Panc1 (cell line): Measurements from ENCODE around the gene SRSF1. TPM values are rescaled to one million over a fixed set of nuclear protein-coding genes. Genes with fewer than 3 reads are reported as not detected.

ENCODE experiments used
- ATAC-seq: fragments of 200-7000 bp; cut with Tn5 transposase; 2 replicates; pipeline ENCODE4 v1.9.1; 2020; ENCODE audit warnings: mild to moderate bottlenecking, moderate library complexity
- BruUV-seq: library from RNA; stranded (reverse); fragments of 400-500 nt; replicated peaks from 2 replicates; lab custom pipeline; 2021; lab: Mats Ljungman, UMichigan
- CTCF ChIA-PET: fragments of 300-600 bp; sonication (Branson Sonifier 250); formaldehyde crosslinking; loops from one replicate; lab custom pipeline; 2022; ENCODE audit warnings: antibody characterized with exemption; lab: Charles Lee
- POLR2A ChIA-PET: fragments of 300-600 bp; sonication (Branson Sonifier 250); formaldehyde crosslinking; loops from one replicate; lab custom pipeline; 2022; ENCODE audit warnings: antibody characterized with exemption; lab: Charles Lee
- DNase-seq: peaks from one replicate; pipeline ENCODE4 v3.0.0-alpha.2; 2010; ENCODE audit warnings: low read depth, low spot score
- H3K27ac ChIP-seq: 2 replicates; pipeline ENCODE4 v1.5.1; 2011; ENCODE audit warnings: mild to moderate bottlenecking, low read length, inconsistent platforms
- H3K27me3 ChIP-seq: fragments of 200-500 bp; sonication (Bioruptor generic); 2 replicates; pipeline ENCODE4 v1.6.0; 2014; ENCODE audit warnings: low read length, inconsistent platforms; ENCODE audit not compliant: control insufficient read depth, insufficient read depth
- H3K36me3 ChIP-seq: fragments of 200-500 bp; sonication (Bioruptor generic); 2 replicates; pipeline ENCODE4 v1.5.1; 2014; ENCODE audit warnings: inconsistent platforms, mild to moderate bottlenecking, low read length, moderate library complexity; ENCODE audit not compliant: control insufficient read depth, insufficient read depth
- H3K4me1 ChIP-seq: 2 replicates; pipeline ENCODE4 v1.5.1; 2011; ENCODE audit warnings: inconsistent platforms, mild to moderate bottlenecking, low read length, moderate library complexity; ENCODE audit not compliant: control insufficient read depth, insufficient read depth
- H3K4me3 ChIP-seq, 2 experiments: 2 replicates each; pipeline ENCODE4 v1.5.1; 2011 to 2012; ENCODE audit warnings: low read depth in 2 of 2, low read length in 2 of 2, mild to moderate bottlenecking in 2 of 2, inconsistent platforms in 1 of 2, moderate library complexity in 1 of 2
- H3K9me3 ChIP-seq: fragments of 200-500 bp; sonication (Bioruptor generic); 2 replicates; pipeline ENCODE4 v1.5.1; 2014; ENCODE audit warnings: low read depth, mild to moderate bottlenecking, inconsistent platforms, low read length, moderate library complexity; ENCODE audit not compliant: control insufficient read depth, insufficient read depth
- CTCF ChIP-seq: fragments of 450-650 bp; IDR thresholded peaks from 2 replicates; pipeline ENCODE4 v1.5.1; 2017; ENCODE audit warnings: mild to moderate bottlenecking
- POLR2AphosphoS5 ChIP-seq: IDR thresholded peaks from 2 replicates; pipeline ENCODE4 v1.6.1; 2012; ENCODE audit warnings: mild to moderate bottlenecking, low read depth, low read length, moderate library complexity
- REST ChIP-seq, 2 experiments: IDR thresholded peaks; 2 replicates each; pipeline ENCODE4 v1.6.1; 2011 to 2012; ENCODE audit warnings: low read depth in 2 of 2, control low read depth in 1 of 2, low read length in 1 of 2, mild to moderate bottlenecking in 1 of 2, moderate library complexity in 1 of 2; ENCODE audit not compliant: insufficient read depth in 1 of 2
- SIN3A ChIP-seq: IDR thresholded peaks from 2 replicates; pipeline ENCODE4 v1.6.1; 2012; ENCODE audit warnings: low read depth, mild to moderate bottlenecking, low read length, moderate library complexity, borderline replicate concordance; ENCODE audit not compliant: insufficient read depth
- TCF7L2 ChIP-seq: IDR thresholded peaks from 2 replicates; pipeline ENCODE4 v1.6.1; 2011; ENCODE audit warnings: mild to moderate bottlenecking, low read depth, low read length, inconsistent platforms
- in situ Hi-C: cut with HindIII; loops from 2 replicates; pipeline ENCODE4 v1.10.0; 2016; ENCODE audit warnings: low sequenced_read_pairs, low pct_unique_long_range_greater_than_20kb
- intact Hi-C: fragments of 100-400 bp; cut with micrococcal nuclease; formaldehyde crosslinking; loops from one replicate; pipeline ENCODE4 v1.10.0; 2022; ENCODE audit not compliant: unreplicated experiment
- total RNA-seq: library from RNA; stranded (reverse); gene quantifications from one replicate; pipeline ENCODE4 v1.2.1, GENCODE V29; 2021; ENCODE audit not compliant: unreplicated experiment

SRSF1 gene
- total RNA-seq, 1 experiment from 2014 or later = 362 TPM

- no TSS peak for BruUV-seq
- ChIA-PET CTCF (no interaction called here), POLR2A (no interaction called here)
- Histone ChIP-seq H3K27ac (no peak overlapping the region), H3K9me3 (no peaks in the 10 kb centered on the region), H3K36me3 (no peaks in the 10 kb centered on the region), H3K4me3 (no peak overlapping the region), H3K4me1 (peaks cover 3% of the 10 kb centered on the region), H3K27me3 (no peaks in the 10 kb centered on the region)
- intact Hi-C loops = no loop called here
- in situ Hi-C loops = no loop called here
- no peak for ATAC-seq
- DNase-seq = no peak
- TF ChIP-seq CTCF (no peak), SIN3A (no peak), POLR2AphosphoS5 (no peak), TCF7L2 (no peak), REST (IDR thresholded peaks at IDR 0.05; ENCODE audit: insufficient read depth in 1 of 2, low read depth in 2 of 2, low read length in 1 of 2) (no peak)
These were observed 41.4 kb downstream of the SRSF1 start for GRCh38 chr17:57965521-57966160.

GRCh38 chr17:57963149-57963511, 43.9 kb downstream of the SRSF1 start:
- CTCF ChIA-PET = no interaction called here
- intact Hi-C loops (no loop called here), in situ Hi-C loops (no loop called here)
- Histone ChIP-seq H3K4me3 (no peak overlapping the region), H3K4me1 (peaks cover 11% of the 10 kb centered on the region), H3K27me3 (no peaks in the 10 kb centered on the region), H3K36me3 (no peaks in the 10 kb centered on the region), H3K27ac (no peak overlapping the region), H3K9me3 (no peaks in the 10 kb centered on the region)
- ATAC-seq = no peak
- TF ChIP-seq TCF7L2 = no peak
- TF ChIP-seq POLR2AphosphoS5 = no peak
- TF ChIP-seq SIN3A = no peak
- TF ChIP-seq REST (IDR thresholded peaks at IDR 0.05; ENCODE audit: insufficient read depth in 1 of 2, low read depth in 2 of 2, low read length in 1 of 2) = no peak
- TF ChIP-seq CTCF = no peak
- no peak for DNase-seq
- no TSS peak for BruUV-seq
- POLR2A ChIA-PET = no interaction called here
